GM21529 (cell line): ENCODE measurements around the gene CDH11.

ENCODE experiments used
- ATAC-seq: cut with Tn5 transposase; IDR thresholded peaks from one replicate; pipeline ENCODE4 v1.9.1; 2021; ENCODE audit not compliant: unreplicated experiment

Gene CDH11

GRCh38 chr16:64983963-64984362 is 137.9 kb downstream of the CDH11 start:
- ATAC-seq, result no peak

GRCh38 chr16:64983231-64983630 is 138.6 kb downstream of the CDH11 start:
- no peak for ATAC-seq

- no peak for ATAC-seq
Measured at GRCh38 chr16:64982581-64982980, 139.3 kb downstream of the CDH11 start.

GRCh38 chr16:64981568-64982281 is 140.1 kb downstream of the CDH11 start:
- no peak for ATAC-seq

- ATAC-seq, result no peak
Measured at GRCh38 chr16:64977206-64977920, 144.5 kb downstream of the CDH11 start.

GRCh38 chr16:64975821-64976220 is 146.0 kb downstream of the CDH11 start:
- ATAC-seq, result no peak

GRCh38 chr16:64974381-64974780 is 147.5 kb downstream of the CDH11 start:
- ATAC-seq, result no peak

- no peak for ATAC-seq
Measured at GRCh38 chr16:64973171-64973570, 148.7 kb downstream of the CDH11 start.

- ATAC-seq, result no peak
Measured at GRCh38 chr16:64971171-64971570, 150.7 kb downstream of the CDH11 start.

- ATAC-seq, result no peak
Measured at GRCh38 chr16:64969221-64969620, 152.6 kb downstream of the CDH11 start.

GRCh38 chr16:64968539-64968938 is 153.3 kb downstream of the CDH11 start:
- no peak for ATAC-seq

- no peak for ATAC-seq
Measured at GRCh38 chr16:64964126-64964540, 157.7 kb downstream of the CDH11 start.

GRCh38 chr16:64962786-64963185 is 159.1 kb downstream of the CDH11 start:
- ATAC-seq, result no peak

- no peak for ATAC-seq
Measured at GRCh38 chr16:64957246-64957645, 164.6 kb downstream of the CDH11 start.

GRCh38 chr16:64952177-64952576 is 169.7 kb downstream of the CDH11 start:
- ATAC-seq, result no peak

GRCh38 chr16:64951193-64951592 is 170.7 kb downstream of the CDH11 start:
- no peak for ATAC-seq

- no peak for ATAC-seq
Measured at GRCh38 chr16:64950731-64951130, 171.1 kb downstream of the CDH11 start.

- ATAC-seq, result no peak
Measured at GRCh38 chr16:64950262-64950661, 171.6 kb downstream of the CDH11 start.

- no peak for ATAC-seq
Measured at GRCh38 chr16:64948056-64948455, 173.8 kb downstream of the CDH11 start.

GRCh38 chr16:64947651-64948050 is 174.2 kb downstream of the CDH11 start:
- ATAC-seq, result no peak

- no peak for ATAC-seq
Measured at GRCh38 chr16:64933885-64934284, 188.0 kb downstream of the CDH11 start.

GRCh38 chr16:64926476-64926875 is 195.4 kb downstream of the CDH11 start:
- ATAC-seq, result no peak

GRCh38 chr16:64925166-64925565 is 196.7 kb downstream of the CDH11 start:
- no peak for ATAC-seq
